CD4-positive, alpha-beta T cell treated with Interferon alpha-2 for 1 hour (primary cell): ENCODE results near the gene ELOVL5.

Experiments used
- DNase-seq, 2 donors: peaks; one replicate each; pipeline ENCODE4 v3.0.0-alpha.2; 2020 to 2022

ELOVL5 gene

GRCh38 chr6:53268858-53269608 lies 79.7 kb downstream of the ELOVL5 start:
- DNase-seq: no peak

GRCh38 chr6:53266553-53267090 lies 82.1 kb downstream of the ELOVL5 start:
- DNase-seq: no peak

- DNase-seq: no peak
Observed at GRCh38 chr6:53264915-53265607, 83.7 kb downstream of the ELOVL5 start.

- DNase-seq: no peak
Observed at GRCh38 chr6:53264337-53264736, 84.4 kb downstream of the ELOVL5 start.

GRCh38 chr6:53263917-53264316 lies 84.8 kb downstream of the ELOVL5 start:
- no peak for DNase-seq

- DNase-seq: no peak
Observed at GRCh38 chr6:53259860-53260580, 88.7 kb downstream of the ELOVL5 start.

- DNase-seq: no peak
Observed at GRCh38 chr6:53258774-53259155, 90.0 kb downstream of the ELOVL5 start.

- no peak for DNase-seq
Observed at GRCh38 chr6:53258076-53258773, 90.5 kb downstream of the ELOVL5 start.

- DNase-seq: no peak
Observed at GRCh38 chr6:53257533-53257932, 91.2 kb downstream of the ELOVL5 start.

- no peak for DNase-seq
Observed at GRCh38 chr6:53257001-53257400, 91.7 kb downstream of the ELOVL5 start.

GRCh38 chr6:53252177-53252692 lies 96.5 kb downstream of the ELOVL5 start:
- DNase-seq: no peak

GRCh38 chr6:53251033-53251672 lies 97.6 kb downstream of the ELOVL5 start:
- DNase-seq: no peak

GRCh38 chr6:53250176-53251032 lies 98.3 kb downstream of the ELOVL5 start:
- DNase-seq: no peak

- DNase-seq: no peak
Observed at GRCh38 chr6:53246924-53247323, 101.8 kb downstream of the ELOVL5 start.

GRCh38 chr6:53244958-53245357 lies 103.8 kb downstream of the ELOVL5 start:
- DNase-seq: peak; percentile 19 to 80

GRCh38 chr6:53244399-53244931 lies 104.3 kb downstream of the ELOVL5 start:
- no peak for DNase-seq

GRCh38 chr6:53241938-53242337 lies 106.8 kb downstream of the ELOVL5 start:
- DNase-seq: peak in 1 of 2 donors; percentile 9

GRCh38 chr6:53240761-53241160 lies 108.0 kb downstream of the ELOVL5 start:
- peak; percentile 19 to 40 for DNase-seq

GRCh38 chr6:53240139-53240538 lies 108.6 kb downstream of the ELOVL5 start:
- DNase-seq: no peak

GRCh38 chr6:53239526-53239925 lies 109.2 kb downstream of the ELOVL5 start:
- no peak for DNase-seq

- no peak for DNase-seq
Observed at GRCh38 chr6:53238311-53238710, 110.4 kb downstream of the ELOVL5 start.
